Activated CD4-positive, alpha-beta T cell treated with anti-CD3 and anti-CD28 coated beads, Interleukin-2, Interleukin-6, amounts not matched to agents 100 ng/mL and 50 ng/mL, durations not matched to agents 16 hours and 8 hours (primary cell): Measurements from ENCODE around the gene EIF4A2.
A peak's percentile ranks its signal among the peaks of the same experiment; 100 is the strongest.
"Not testable (repeated sequence)": the region's sequence is repeated elsewhere in the genome, so short reads cannot be mapped to it uniquely, and the experiment has no call there.

ENCODE experiments used
- DNase-seq: peaks from one replicate; pipeline ENCODE4 v3.0.0-alpha.2; 2020

The EIF4A2 gene

DNA sequence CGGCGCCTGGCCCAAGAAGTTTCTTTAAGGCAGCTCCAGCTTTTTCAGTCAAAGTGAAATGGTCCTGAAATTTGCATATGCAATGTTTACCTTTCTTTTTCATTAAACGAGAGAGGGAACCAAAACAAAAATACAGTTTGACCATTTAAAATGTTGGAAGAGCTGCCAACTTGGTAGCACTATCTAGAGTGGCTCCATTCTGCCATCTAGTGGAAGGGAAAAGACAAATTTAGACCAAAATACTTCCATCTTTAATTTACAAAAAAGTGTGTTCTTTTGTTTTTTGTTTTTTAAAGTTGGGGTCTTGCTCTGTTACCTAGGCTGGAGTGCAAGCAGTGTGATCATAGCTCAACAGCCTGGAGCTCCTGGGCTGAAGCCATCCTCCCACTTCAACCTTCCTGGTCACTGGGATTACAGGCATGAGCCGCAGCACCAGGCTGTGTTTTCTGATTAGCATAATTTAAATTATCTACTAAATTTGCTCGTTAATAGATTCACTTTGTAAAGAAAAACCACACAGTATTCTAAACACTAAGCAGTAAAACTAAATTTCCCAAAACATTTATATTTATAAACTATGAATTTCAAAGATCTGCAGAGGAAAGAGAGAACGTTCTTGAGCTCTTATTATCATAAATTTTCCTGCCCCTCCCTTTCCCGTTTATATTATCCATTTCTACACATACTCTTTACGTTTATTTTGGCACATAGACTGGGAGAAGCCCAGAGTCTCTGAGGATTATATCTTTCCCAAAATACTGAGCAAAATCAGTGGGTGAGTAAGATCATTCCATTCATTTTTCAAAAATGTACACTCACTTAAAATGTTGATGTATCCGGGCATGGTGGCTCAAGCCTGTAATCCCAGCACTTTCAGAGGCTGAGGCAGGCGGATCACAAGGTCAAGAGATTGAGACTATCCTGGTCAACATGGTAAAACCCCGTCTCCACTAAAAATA, 38.3 kb downstream of the EIF4A2 start:
- peak; percentile 63 for DNase-seq

DNA sequence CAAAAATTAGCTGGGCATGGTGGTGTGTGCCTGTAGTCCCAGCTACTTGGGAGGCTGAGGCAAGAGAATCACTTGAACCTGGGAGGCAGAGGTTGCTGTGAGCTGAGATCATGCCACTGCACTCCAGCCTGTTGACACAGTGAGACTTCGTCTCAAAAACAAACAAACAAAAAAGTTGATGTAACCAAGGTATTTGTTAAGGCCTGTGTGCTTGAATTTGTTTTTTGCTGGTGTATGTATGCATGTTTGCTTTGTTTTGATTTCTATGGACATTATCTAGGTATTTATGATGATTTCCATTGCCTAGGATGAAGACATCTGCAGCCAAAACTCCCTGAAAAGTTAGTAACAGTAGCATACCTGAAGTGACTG, 39.0 kb downstream of the EIF4A2 start:
- not testable (repeated sequence) for DNase-seq

DNA sequence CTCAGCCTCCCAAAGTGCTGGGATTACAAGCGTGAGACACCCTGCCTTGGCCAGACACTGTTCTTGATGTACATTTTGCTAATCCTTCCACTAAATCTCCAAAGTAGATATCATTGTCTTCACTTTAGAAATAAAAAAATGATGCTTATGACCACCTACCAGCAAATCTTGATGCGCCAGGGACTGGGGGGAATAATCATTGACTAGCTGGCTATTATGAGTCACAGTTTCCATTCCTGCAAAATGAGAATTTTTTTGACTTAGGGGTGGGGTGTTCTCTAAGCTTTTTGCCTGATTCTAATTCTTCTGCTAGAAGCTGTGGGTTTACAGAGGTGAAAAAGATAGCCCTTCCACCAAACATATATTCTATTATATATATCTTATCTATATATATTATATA, 40.0 kb downstream of the EIF4A2 start:
- peak; percentile 33 for DNase-seq

DNA sequence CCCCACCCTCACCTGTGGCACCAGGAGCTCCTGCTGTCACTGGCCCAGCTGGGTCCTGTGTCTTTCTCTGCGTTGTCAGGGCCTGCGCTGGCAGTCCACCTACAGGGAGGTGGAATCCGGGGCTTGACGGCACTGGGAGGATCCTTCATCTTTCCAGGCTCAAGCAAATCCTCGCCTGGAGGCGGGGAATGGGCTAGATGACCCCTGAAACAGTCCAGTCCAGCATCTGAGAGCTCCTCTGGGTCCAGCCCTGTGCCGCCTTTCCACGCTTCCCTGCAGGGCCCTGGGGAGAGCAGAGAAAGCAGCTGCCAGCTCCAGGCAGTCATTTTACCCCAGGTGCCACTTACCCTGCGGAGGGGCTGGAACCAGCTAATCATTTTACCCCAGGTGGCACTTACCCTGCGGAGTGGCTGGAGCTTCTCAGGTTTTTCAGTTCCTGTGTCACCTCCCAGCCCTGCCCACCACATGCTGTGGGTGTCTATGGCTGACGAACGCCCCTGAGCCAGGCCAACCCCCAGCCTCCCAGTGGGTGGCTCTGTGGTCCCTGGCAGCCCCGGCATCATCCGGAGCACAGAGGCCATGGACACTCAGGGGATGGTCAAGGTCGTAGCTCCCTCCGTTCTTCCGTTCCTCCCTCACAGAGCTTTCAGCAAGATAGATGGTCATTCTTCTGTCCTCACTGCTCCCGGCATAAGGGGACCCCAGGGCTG, 41.2 kb downstream of the EIF4A2 start:
- no peak for DNase-seq

DNA sequence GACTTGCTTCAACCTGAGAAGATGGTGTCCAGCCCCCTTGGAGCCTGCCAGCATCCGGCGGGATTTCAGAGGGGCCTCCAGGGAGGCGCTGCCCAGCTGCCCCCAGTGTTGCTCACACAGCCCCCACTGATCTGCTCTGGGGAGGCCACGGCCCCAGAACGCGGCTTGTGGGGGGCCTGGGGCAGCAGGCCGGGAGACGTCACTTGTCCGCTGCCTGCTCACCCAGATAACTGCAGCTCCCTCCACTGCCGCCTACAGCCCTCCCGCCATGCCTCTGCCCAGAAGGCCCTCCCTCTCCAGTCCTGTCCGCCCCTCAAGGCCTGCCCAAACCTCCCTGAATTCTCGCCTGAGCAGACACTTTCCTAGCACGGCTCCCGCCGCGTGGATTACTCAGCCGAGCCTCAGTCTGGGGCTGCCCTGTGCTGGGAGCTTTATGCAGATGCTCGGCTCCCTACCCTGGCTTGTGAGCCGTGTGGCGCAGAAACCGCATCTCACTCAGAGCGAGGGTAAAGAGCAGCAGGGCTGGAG, 42.0 kb downstream of the EIF4A2 start:
- peak; percentile 65 for DNase-seq

DNA sequence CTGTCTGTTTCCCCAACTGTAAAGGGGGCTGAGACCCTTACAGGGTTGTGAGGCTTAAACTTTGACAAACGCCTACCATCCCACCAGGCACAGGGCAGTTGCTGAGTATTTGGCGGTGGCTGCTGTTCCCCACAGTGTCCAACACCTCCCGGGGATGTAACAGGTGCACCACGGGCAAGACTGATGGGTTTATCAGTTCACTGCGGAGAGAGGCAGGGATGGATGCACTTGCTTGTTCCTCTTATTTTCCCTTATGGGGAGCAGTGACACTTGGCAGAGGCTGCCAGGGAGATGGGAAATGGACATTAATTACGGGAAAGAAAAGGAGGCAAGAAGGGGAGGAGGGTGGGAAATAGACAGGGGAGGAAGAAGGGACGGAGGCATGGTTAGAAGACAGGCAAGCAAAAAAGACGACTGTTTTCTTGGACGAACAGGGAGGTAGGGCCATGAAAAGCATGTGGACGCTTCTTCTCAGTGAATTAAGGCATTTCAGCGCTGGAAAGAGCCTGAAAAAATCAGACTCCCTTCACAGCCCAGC, 42.6 kb downstream of the EIF4A2 start:
- no peak for DNase-seq

DNA sequence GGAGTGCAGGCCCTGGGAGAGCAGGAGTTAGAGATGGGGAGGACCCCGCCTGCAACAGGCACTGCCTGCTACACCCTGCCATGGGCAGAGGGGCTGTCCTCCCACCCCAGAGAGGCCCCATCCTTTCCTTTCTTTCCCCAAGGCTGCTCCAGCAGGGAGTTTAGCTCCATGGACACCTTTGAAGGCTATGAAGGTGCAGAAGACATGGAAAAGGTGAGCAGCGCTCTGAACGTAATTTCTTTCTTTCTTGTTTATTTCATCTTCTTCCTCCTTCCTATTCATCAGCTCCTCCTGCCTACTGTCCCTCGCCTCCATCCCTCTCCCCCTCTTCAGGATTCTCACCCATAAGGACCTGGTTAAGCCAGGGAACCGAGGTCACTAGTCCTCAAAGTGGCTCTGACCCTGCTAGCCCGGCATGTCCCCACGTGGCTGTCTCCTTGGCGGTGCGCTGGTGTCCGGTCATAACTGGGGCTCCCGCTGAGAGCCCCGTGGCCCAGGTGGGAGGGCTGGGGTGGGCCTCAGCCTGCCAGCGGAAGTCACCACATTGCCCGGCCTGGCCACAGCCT, 43.1 kb downstream of the EIF4A2 start:
- peak; percentile 48 for DNase-seq

DNA sequence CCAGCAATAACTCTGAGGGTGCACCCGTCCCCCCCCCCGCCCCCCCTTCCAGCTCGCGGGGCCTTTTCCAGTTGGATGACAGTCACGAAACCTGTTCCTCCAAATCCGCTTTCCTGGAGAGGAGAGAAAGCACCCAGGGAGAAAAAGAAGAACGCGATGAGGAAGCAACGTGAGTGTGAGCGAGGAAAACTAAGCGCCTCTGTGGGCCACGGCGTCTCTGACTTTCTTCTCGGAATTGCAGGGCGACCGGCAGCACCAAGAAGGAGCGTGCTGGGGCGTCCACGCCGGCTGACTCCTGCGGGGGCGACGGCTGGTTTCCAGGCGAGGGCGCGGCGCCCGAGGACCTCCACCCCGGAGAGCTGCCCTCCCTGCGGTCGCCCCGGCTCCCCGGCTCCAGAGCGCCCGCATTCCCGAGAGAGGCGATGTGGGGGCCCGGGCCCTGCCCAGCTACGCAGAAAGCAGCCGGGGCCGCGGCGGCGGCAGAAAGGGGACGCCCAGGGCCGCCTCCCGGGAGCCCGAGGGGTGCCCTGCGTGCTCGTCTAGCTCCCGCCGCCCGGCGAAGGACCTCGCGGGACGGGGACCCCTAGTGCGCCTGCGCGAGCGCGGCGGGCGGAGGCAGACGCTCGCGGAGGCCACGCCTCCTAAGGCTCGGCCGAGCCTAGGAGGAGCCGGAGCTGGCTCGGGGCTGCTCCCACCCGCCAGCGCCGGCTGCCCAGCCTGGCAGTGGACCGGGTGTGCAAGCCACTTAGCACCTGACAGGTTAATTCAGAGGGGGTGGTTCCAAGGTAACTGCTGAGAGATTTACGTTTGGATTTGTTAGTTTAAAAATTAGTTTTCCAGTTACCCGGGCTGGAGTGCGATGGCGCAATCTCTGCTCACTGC, 43.8 kb downstream of the EIF4A2 start:
- peak; percentile 92 for DNase-seq

DNA sequence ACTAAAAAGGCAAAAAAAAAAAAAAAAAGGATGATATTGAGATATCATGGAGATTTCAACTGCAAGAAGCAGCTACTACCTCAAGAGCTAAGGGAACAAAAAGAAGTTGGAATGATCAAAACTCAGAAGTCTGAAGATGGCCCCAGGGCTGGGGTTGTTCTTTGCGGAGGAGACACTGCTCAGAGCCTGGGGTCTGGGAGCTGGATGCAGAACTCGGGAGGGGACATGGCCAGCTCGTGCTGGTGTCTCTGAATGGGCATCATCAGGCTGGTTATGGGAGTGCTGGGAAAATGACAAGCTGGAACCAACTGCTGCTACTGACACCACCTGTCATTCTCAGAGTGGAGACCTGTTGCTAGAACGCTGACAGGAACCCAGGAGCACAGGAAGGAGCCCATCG, 45.0 kb downstream of the EIF4A2 start:
- DNase-seq = no peak

DNA sequence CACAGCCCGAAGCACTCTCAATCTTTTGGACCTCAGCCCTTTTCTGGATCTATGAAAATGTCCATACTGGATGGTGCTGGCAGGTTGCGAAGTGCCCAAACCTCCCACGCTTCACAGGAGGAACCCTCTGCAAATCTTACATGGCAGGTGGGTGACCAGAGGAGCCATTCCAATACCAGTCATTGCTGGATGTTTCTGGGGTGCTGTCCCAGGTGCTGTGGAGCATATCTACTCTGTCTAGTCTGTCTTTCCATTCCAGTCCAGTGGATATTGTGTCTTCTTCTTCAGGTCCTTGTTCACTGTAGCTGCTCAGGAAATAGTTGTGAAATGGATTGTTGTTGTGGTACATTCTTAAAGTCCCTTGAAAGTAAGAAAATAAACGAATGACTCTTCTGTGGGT, 48.4 kb downstream of the EIF4A2 start:
- DNase-seq = no peak

DNA sequence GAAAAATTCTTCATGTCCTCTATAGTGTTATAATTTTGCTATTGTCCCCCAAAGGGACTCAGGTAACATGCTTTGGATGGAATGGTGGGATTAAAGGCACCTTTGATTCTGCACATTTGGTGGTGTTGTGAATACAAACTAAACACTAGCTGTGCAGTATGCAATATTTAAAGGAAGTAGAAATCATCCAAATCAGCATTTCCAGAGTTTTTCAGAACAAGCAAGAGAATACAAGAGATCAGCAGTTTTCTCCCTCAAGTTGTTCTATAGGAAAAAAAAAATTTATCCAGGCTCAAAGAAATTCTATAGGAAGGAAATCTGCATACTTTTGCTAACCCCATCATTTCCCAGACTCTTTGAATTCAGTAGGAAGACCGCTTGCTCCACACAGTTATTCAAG, 48.9 kb downstream of the EIF4A2 start:
- DNase-seq = no peak
